ENCODE measurements around the gene GPR107. TPM values are rescaled to one million over a fixed set of nuclear protein-coding genes. Genes with fewer than 3 reads are reported as not detected.

The GPR107 gene
- polyA plus RNA-seq, 2 of the 4 experiments (the other 2 are of a cell fraction) = 28.1 to 45.1 TPM

DNA sequence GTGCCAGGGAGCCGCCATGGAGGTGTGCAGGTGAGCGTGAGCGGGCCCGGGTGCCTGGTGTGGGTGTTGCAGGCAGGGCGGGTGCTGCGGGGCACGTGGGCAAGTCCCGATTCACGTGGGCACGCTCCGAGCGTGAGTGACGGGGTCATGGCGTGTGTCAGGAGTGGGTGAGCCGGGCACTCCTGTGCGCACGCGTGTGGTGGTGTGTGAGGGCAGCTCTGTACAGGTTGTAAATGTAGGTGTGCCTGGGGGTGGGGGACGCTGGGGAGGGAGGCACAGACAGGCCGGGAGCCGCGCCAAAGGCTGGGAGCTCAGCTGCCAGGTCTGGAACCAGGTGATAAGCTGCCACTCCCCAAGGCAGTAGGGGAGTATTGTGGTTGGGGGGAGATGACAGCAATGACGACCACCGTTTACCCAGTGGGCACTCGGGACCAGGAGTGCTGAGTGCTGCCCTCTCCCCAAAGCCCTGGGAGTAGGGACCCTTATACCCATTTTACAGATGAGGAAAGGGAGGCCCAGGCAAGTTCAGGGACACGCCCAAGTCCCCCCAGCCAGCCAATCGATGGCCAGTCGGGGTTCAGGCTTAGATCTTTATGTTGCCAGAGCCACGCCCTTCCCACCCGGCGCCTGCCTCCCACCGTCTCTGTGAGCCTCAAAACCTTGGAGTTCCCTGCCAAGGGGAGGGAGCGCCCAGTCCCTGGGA, 128.1 kb downstream of the GPR107 start:
- no peak for ATAC-seq
- DNase-seq (ENCODE audit: low read depth in 1 of 2, low spot score in 1 of 2) = no peak
- no peaks in the 10 kb centered on the region for H3K9me3 ChIP-seq
- H3K27ac ChIP-seq = peak overlapping the region in 1 of 2 experiments; percentile 82; a peak in 3 of 6 replicates
- POLR2A ChIA-PET = no interaction called here
- CTCF ChIA-PET = interaction anchor here (3.7 kb wide), 1 partner anchor 61 kb away, joined by 8 read pairs; no protein-coding TSS in a partner anchor
- H3K4me1 ChIP-seq = peaks cover 38% of the 10 kb centered on the region
- FAIRE-seq = no peak
- H3K4me3 ChIP-seq = no peak overlapping the region
- TF ChIP-seq CBX8 (IDR thresholded peaks at IDR 0.05) (no peak), RFX5 (IDR thresholded peaks at IDR 0.05) (no peak), KDM1A (IDR thresholded peaks at IDR 0.05; ENCODE audit: low read depth) (no peak), CHD4 (IDR thresholded peaks at IDR 0.05; ENCODE audit: borderline replicate concordance) (no peak), NR3C1 (IDR thresholded peaks at IDR 0.05) (no peak), FOSL2 (IDR thresholded peaks at IDR 0.05) (no peak), FOSL2 (CRISPR knock-in tag; IDR thresholded peaks at IDR 0.05) (no peak), SREBF2 (IDR thresholded peaks at IDR 0.05) (no peak), FOXS1 (CRISPR knock-in tag; IDR thresholded peaks at IDR 0.05) (no peak), HDAC2 (IDR thresholded peaks at IDR 0.05) (no peak), MYC (IDR thresholded peaks at IDR 0.05; ENCODE audit: borderline replicate concordance, low read length) (no peak), POLR2A (IDR thresholded peaks at IDR 0.05; ENCODE audit: low read length) (no peak), RARB (CRISPR knock-in tag; IDR thresholded peaks at IDR 0.05) (no peak), CEBPB (IDR thresholded peaks at IDR 0.05) (no peak), ZC3H11A (IDR thresholded peaks at IDR 0.05) (no peak), POLR2AphosphoS2 (conservative IDR thresholded peaks at IDR 0.05; ENCODE audit: low read length) (no peak), CHD2 (IDR thresholded peaks at IDR 0.05; ENCODE audit: low read length, partially characterized antibody) (no peak), HOXA7 (CRISPR knock-in tag; IDR thresholded peaks at IDR 0.05) (no peak), NPAS2 (CRISPR knock-in tag; IDR thresholded peaks at IDR 0.05; ENCODE audit: borderline replicate concordance) (no peak)
- TF ChIP-seq, protein P1, sequence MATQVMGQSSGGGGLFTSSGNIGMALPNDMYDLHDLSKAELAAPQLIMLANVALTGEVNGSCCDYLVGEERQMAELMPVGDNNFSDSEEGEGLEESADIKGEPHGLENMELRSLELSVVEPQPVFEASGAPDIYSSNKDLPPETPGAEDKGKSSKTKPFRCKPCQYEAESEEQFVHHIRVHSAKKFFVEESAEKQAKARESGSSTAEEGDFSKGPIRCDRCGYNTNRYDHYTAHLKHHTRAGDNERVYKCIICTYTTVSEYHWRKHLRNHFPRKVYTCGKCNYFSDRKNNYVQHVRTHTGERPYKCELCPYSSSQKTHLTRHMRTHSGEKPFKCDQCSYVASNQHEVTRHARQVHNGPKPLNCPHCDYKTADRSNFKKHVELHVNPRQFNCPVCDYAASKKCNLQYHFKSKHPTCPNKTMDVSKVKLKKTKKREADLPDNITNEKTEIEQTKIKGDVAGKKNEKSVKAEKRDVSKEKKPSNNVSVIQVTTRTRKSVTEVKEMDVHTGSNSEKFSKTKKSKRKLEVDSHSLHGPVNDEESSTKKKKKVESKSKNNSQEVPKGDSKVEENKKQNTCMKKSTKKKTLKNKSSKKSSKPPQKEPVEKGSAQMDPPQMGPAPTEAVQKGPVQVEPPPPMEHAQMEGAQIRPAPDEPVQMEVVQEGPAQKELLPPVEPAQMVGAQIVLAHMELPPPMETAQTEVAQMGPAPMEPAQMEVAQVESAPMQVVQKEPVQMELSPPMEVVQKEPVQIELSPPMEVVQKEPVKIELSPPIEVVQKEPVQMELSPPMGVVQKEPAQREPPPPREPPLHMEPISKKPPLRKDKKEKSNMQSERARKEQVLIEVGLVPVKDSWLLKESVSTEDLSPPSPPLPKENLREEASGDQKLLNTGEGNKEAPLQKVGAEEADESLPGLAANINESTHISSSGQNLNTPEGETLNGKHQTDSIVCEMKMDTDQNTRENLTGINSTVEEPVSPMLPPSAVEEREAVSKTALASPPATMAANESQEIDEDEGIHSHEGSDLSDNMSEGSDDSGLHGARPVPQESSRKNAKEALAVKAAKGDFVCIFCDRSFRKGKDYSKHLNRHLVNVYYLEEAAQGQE (IDR thresholded peaks at IDR 0.05) = no peak
- no peak overlapping the region for H3K4me2 ChIP-seq
- 92% methylated on average over 31 of the region's 33 CpGs for WGBS (ENCODE audit: missing lambda C conversion rate)

GRCh38 chr9:130182381-130182909, 128.7 kb downstream of the GPR107 start:
- peak in 1 of 2 experiments; percentile 34 for DNase-seq (ENCODE audit: low read depth in 1 of 2, low spot score in 1 of 2)
- peak in 1 of 2 experiments; percentile 6; a peak in 3 of 6 replicates for ATAC-seq
- FAIRE-seq = no peak
- no peak for TF ChIP-seq ZC3H11A (IDR thresholded peaks at IDR 0.05)
- no peak for TF ChIP-seq HOXB13 (CRISPR knock-in tag; IDR thresholded peaks at IDR 0.05; ENCODE audit: low read depth)
- no peak for TF ChIP-seq RCOR1 (IDR thresholded peaks at IDR 0.05; ENCODE audit: low read depth, low read length)
- TF ChIP-seq HOXA7 (CRISPR knock-in tag; IDR thresholded peaks at IDR 0.05) = no peak
- no peak for TF ChIP-seq HMGXB4 (CRISPR knock-in tag; IDR thresholded peaks at IDR 0.05; ENCODE audit: borderline replicate concordance)
- TF ChIP-seq RFX5 (IDR thresholded peaks at IDR 0.05) = no peak
- TF ChIP-seq JUN (IDR thresholded peaks at IDR 0.05) = no peak
- TF ChIP-seq ATOH8 (CRISPR knock-in tag; IDR thresholded peaks at IDR 0.05; ENCODE audit: low read depth) = no peak
- no peak for TF ChIP-seq CHD2 (IDR thresholded peaks at IDR 0.05; ENCODE audit: low read length, partially characterized antibody)
- TF ChIP-seq, protein P2, sequence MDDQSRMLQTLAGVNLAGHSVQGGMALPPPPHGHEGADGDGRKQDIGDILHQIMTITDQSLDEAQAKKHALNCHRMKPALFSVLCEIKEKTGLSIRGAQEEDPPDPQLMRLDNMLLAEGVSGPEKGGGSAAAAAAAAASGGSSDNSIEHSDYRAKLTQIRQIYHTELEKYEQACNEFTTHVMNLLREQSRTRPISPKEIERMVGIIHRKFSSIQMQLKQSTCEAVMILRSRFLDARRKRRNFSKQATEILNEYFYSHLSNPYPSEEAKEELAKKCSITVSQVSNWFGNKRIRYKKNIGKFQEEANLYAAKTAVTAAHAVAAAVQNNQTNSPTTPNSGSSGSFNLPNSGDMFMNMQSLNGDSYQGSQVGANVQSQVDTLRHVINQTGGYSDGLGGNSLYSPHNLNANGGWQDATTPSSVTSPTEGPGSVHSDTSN (IDR thresholded peaks at IDR 0.05) = no peak
- no peak for TF ChIP-seq ZFP36 (IDR thresholded peaks at IDR 0.05; ENCODE audit: borderline replicate concordance, partially characterized antibody)
- TF ChIP-seq CBX2 (IDR thresholded peaks at IDR 0.05; ENCODE audit: borderline replicate concordance, low read depth) = no peak
- no peak for TF ChIP-seq SREBF2 (IDR thresholded peaks at IDR 0.05)
- no peak for TF ChIP-seq PHF8 (IDR thresholded peaks at IDR 0.05; ENCODE audit: borderline replicate concordance, low read depth)
- no peak for TF ChIP-seq CEBPB (IDR thresholded peaks at IDR 0.05)
- no peak for TF ChIP-seq HOXB5 (CRISPR knock-in tag; IDR thresholded peaks at IDR 0.05)
- Histone ChIP-seq H3K4me1 (peaks cover 42% of the 10 kb centered on the region), H3K9me3 (no peaks in the 10 kb centered on the region), H3K4me3 (no peak overlapping the region), H3K27ac (peak overlapping the region; percentile 69 to 82), H3K4me2 (peak overlapping the region; percentile 67)
- POLR2A ChIA-PET = no interaction called here
- CTCF ChIA-PET = interaction anchor here (1.0 to 3.7 kb wide), 3 partner anchors 53 to 75 kb away, joined by 3 to 8 read pairs (median 3); no protein-coding TSS in a partner anchor
- 89% methylated on average over 17 of the region's 17 CpGs for WGBS (ENCODE audit: missing lambda C conversion rate)

Data from A549 (cell line).